GM12892 (cell line): Measurements from ENCODE around the gene OPCML.

Experiments
- POLR2A ChIP-seq: IDR thresholded peaks from 2 replicates; pipeline ENCODE4 v1.6.1; 2011; ENCODE audit warnings: low read depth, low read length, control low read depth
- POLR2AphosphoS5 ChIP-seq: IDR thresholded peaks from 2 replicates; pipeline ENCODE4 v1.6.1; 2011; ENCODE audit warnings: low read depth, low read length, control low read depth
- TAF1 ChIP-seq: IDR thresholded peaks from 2 replicates; pipeline ENCODE4 v1.6.1; 2011; ENCODE audit warnings: low read depth, mild to moderate bottlenecking, control low read depth, low read length, borderline replicate concordance

- TF ChIP-seq POLR2A = no peak
- TF ChIP-seq TAF1 = no peak
- TF ChIP-seq POLR2AphosphoS5 = no peak
Observed at GRCh38 chr11:132935383-132935782, 596.9 kb downstream of the OPCML start.
